Stimulated activated CD8-positive, alpha-beta memory T cell treated with anti-CD3 and anti-CD28 coated beads, Interleukin-12 subunit alpha, Interleukin-12 subunit beta, amount 100 ng/mL, for 4 hours (primary cell): ENCODE data around the gene KCNJ6.

Source experiments
- DNase-seq: peaks from one replicate; pipeline ENCODE4 v3.0.0-alpha.2; 2020; ENCODE audit warnings: low read depth

Gene KCNJ6

GRCh38 chr21:37865156-37865555 is 51.1 kb downstream of the KCNJ6 start:
- DNase-seq, result no peak

- no peak for DNase-seq
Observed at GRCh38 chr21:37863842-37864241, 52.4 kb downstream of the KCNJ6 start.

- DNase-seq, result no peak
Observed at GRCh38 chr21:37862536-37862935, 53.7 kb downstream of the KCNJ6 start.

- DNase-seq, result no peak
Observed at GRCh38 chr21:37861561-37861960, 54.7 kb downstream of the KCNJ6 start.

GRCh38 chr21:37860416-37860815 is 55.8 kb downstream of the KCNJ6 start:
- DNase-seq, result no peak

GRCh38 chr21:37855647-37856625 is 60.3 kb downstream of the KCNJ6 start:
- DNase-seq, result no peak

GRCh38 chr21:37855271-37855646 is 61.0 kb downstream of the KCNJ6 start:
- DNase-seq, result no peak

- no peak for DNase-seq
Observed at GRCh38 chr21:37849506-37850102, 66.7 kb downstream of the KCNJ6 start.

- DNase-seq, result no peak
Observed at GRCh38 chr21:37848721-37849490, 67.4 kb downstream of the KCNJ6 start.

GRCh38 chr21:37845535-37845934 is 70.7 kb downstream of the KCNJ6 start:
- DNase-seq, result no peak

- no peak for DNase-seq
Observed at GRCh38 chr21:37843191-37843590, 73.1 kb downstream of the KCNJ6 start.

GRCh38 chr21:37842163-37842919 is 73.9 kb downstream of the KCNJ6 start:
- no peak for DNase-seq

GRCh38 chr21:37837381-37837780 is 78.9 kb downstream of the KCNJ6 start:
- no peak for DNase-seq

GRCh38 chr21:37835481-37835880 is 80.8 kb downstream of the KCNJ6 start:
- DNase-seq, result no peak

GRCh38 chr21:37833301-37833700 is 83.0 kb downstream of the KCNJ6 start:
- no peak for DNase-seq

- DNase-seq, result no peak
Observed at GRCh38 chr21:37829447-37829846, 86.8 kb downstream of the KCNJ6 start.

GRCh38 chr21:37828991-37829390 is 87.3 kb downstream of the KCNJ6 start:
- DNase-seq, result no peak

- DNase-seq, result no peak
Observed at GRCh38 chr21:37828556-37828955, 87.7 kb downstream of the KCNJ6 start.

- DNase-seq, result no peak
Observed at GRCh38 chr21:37827913-37828312, 88.3 kb downstream of the KCNJ6 start.

- no peak for DNase-seq
Observed at GRCh38 chr21:37821786-37822450, 94.3 kb downstream of the KCNJ6 start.

- no peak for DNase-seq
Observed at GRCh38 chr21:37821092-37821491, 95.2 kb downstream of the KCNJ6 start.
